Placental pericyte (primary cell): ENCODE results near the gene KCNV2. TPM values are rescaled to one million over a fixed set of nuclear protein-coding genes. Genes with fewer than 3 reads are reported as not detected.

Source experiments
- total RNA-seq: library from RNA; depleted of rRNA; stranded (reverse); fragments of >200 nt; gene quantifications from 2 replicates; pipeline ENCODE4 v1.2.3, GENCODE V29; 2012

The KCNV2 gene
- not detected in 2 replicates for total RNA-seq

DNA sequence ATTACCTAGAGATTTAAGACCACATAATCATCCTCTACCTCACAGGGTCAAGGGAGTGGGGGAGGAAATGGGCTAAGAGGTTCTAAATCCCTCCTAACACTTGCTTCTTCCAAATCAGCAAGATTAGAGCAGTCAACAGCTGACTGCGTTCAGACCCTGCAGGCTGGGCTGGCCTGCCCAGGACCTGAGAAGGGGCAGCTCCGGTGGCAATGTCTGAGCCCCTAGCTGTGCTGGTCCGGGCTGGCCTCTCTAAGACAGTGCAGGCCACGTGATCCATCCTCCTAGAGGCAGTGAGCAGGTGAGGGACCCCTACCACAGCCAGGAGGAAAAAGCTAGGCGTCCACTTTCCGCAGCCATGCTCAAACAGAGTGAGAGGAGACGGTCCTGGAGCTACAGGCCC, at the start of gene KCNV2:
KCNV2 (plus strand) TSS at position 126 of the 400 bp plus-strand sequence; CDS start at position 356, 230 bp downstream.

Other genes with a start within 250 kb of the KCNV2 start
- 8.3 and 24.7 TPM in 2 replicates for gene VLDLR, start 95.7 kb upstream of the KCNV2 start, total RNA-seq
- 50.6 and 65.0 TPM in 2 replicates for gene PUM3, start 126.6 kb downstream of the KCNV2 start, total RNA-seq